22Rv1 (cell line): Measurements from ENCODE around the gene TCF23.
"Not testable (repeated sequence)": the region's sequence is repeated elsewhere in the genome, so short reads cannot be mapped to it uniquely, and the experiment has no call there.

Experiments
- H3K27ac ChIP-seq: fragments of 450-650 bp; 2 replicates; pipeline ENCODE4 v1.5.1; 2017
- ZFX ChIP-seq: fragments of 450-650 bp; IDR thresholded peaks from 2 replicates; pipeline ENCODE4 v1.6.1; 2017; ENCODE audit warnings: antibody characterized with exemption, borderline replicate concordance
- TF ChIP-seq, protein P1 (sequence below): fragments of 450-650 bp; IDR thresholded peaks from 2 replicates; pipeline ENCODE4 v1.5.1; 2017; ENCODE audit warnings: mild to moderate bottlenecking

TCF23 gene

DNA sequence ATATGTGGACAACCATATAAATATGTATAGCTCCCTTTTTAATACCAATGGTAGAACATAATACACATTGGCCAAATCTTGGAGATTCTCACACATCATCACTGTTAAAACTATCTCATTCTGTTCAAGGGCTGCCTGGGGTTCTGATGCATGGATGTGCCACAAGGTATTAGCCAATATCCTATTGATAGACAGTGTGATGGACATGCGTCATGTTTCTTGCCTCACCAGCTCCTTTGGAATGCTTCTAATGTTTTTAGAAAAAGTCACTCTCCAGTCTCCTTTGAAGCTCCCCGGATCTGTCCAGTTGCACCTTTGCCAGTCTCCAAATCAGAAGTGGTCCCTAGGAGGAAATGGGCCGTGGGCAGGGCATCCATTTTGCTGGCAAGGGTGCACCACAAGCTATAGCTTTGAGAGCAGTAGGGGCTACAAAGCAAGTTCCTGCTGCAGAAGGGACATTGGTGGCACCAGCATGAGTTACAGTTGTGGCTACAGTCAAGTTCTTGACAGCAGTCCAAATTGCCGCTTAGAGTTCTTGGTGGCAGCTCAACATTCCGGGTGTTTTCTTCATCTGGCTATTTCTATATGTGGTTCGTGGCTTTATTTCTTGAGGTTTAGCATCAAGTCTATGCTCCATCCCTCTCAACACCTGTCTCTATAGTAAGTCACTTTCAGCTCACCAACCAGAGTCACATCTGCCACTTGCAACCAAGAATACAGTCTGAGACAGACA is 38.0 kb downstream of the TCF23 start:
- no peak overlapping the region for H3K27ac ChIP-seq
- TF ChIP-seq, protein P1, sequence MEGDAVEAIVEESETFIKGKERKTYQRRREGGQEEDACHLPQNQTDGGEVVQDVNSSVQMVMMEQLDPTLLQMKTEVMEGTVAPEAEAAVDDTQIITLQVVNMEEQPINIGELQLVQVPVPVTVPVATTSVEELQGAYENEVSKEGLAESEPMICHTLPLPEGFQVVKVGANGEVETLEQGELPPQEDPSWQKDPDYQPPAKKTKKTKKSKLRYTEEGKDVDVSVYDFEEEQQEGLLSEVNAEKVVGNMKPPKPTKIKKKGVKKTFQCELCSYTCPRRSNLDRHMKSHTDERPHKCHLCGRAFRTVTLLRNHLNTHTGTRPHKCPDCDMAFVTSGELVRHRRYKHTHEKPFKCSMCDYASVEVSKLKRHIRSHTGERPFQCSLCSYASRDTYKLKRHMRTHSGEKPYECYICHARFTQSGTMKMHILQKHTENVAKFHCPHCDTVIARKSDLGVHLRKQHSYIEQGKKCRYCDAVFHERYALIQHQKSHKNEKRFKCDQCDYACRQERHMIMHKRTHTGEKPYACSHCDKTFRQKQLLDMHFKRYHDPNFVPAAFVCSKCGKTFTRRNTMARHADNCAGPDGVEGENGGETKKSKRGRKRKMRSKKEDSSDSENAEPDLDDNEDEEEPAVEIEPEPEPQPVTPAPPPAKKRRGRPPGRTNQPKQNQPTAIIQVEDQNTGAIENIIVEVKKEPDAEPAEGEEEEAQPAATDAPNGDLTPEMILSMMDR = no peak
- no peak for TF ChIP-seq ZFX

DNA sequence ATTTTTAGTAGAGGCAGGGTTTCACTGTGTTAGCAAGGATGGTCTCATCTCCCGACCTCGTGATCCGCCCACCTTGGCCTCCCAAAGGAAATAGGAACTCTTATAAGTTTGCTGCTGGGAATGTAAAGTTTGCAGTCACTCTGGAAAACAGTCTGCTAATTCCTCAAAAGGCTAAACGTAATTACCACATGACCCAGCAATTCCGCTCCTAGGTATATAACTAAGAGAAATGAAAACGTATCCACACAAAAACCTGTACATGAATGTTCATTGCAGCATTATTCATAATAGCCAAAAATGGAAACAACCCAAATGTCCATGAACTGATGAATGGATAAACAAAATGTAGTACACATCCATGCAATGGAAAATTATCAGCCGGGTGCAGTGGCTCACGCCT is 41.2 kb downstream of the TCF23 start:
- TF ChIP-seq, protein P1 = no peak
- TF ChIP-seq ZFX = no peak
- no peak overlapping the region for H3K27ac ChIP-seq

DNA sequence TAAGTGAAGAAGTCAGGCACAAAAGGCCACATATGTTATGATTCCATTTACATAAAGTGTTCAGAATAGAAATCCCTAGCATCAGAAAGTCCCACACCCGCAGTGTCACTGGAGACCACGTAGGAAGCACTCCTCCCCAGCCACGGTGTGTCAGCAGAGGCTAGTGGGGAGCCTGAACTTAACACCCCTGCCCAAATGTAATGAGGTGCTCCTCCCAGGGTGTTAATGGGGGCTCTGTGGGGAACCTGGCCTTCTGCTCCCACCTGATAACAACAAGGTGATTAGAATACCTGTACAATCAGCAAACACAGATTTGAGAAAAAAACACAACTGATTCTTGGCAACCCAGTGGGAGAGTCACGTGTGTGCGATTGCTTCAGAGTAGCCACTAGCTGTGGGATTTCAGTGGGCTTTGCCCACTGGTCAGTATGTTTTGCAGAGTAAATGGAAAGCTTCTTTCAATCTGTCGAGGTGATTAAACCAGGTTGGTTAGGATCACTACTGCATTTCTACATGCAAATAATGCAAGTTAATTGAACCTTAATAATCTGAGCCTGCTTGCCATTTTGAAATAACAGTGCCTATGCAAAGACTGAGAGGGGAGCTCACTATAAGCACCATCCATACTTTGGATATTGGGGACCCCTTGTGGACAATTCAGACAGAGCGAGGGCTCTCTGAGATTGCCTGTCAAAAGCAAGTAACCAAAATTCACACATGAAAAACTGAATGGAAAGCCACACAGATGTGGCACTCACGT is 42.4 kb downstream of the TCF23 start:
- no peak for TF ChIP-seq ZFX
- TF ChIP-seq, protein P1 = peak; percentile 25; the same call in 1 of the 2 replicates
- H3K27ac ChIP-seq = no peak overlapping the region

DNA sequence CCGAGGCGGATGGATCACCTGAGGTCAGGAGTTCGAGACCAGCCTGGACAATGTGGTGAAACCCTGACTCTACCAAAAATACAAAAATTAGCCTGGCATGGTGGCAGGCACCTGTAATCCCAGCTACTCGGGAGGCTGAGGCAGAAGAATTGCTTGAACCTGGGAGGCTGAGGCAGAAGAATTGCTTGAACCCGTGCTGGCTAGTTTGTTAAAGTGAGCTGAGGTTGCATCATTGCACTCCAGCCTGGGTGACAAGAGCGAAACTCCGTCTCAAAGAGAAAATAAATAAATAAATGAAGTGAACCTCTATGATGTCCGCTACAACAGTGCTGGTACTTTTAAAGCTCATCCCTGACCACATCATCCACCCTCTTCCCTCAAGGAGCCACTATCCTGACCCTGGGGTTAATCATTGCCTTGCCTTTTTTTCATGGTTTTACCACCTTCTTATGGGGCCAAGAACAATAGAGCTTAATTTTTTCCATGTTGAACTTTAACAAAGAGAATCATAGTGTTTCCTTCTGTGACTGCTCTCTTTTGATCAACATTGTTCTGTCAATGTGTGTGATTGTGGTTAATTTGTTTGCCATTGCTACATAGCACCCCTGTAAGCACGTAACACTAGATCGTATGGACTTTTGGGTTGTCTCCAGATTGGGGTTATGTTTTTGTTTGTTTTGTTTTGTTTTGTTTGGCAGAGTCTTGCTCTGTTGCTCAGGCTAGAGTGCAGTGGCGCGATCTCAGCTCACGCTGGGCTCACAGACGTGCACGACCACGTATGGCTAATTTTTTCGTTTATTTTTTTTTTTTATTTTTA is 45.9 kb downstream of the TCF23 start:
- no peak for TF ChIP-seq ZFX
- TF ChIP-seq, protein P1 = no peak
- H3K27ac ChIP-seq = no peak overlapping the region

DNA sequence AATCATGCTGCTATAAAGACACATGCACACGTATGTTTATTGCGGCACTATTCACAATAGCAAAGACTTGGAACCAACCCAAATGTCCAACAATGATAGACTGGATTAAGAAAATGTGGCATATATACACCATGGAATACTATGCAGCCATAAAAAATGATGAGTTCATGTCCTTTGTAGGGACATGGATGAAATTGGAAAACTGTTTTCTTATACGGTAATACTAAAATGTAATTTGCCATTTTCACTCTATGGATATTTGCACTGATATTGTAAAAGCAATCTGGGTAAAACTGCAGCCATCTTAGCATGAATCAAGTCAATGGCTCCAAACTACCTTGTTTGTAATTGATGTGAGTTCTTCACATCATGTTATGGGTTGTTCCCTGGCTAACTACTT is 47.0 kb downstream of the TCF23 start:
- H3K27ac ChIP-seq = not testable (repeated sequence)

DNA sequence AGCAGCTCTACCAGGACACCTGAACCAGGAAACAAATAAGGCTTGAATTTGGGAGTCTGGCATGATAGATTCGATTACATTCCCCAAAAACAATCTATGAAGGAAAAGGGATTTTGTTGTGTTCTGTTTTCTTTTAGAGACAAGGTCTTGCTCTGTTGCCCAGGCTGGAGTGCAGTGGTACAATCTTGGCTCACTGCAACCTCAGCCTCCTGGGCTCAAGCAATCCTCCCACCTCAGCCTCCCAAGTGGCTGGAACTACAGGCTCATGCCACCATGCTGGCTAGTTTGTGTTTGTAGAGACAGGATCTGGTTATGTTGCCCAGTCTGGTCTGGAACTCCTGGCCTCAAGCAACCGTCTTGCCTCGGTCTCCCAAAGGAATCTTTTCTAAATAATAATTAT is 49.3 kb downstream of the TCF23 start:
- H3K27ac ChIP-seq = not testable (repeated sequence)

DNA sequence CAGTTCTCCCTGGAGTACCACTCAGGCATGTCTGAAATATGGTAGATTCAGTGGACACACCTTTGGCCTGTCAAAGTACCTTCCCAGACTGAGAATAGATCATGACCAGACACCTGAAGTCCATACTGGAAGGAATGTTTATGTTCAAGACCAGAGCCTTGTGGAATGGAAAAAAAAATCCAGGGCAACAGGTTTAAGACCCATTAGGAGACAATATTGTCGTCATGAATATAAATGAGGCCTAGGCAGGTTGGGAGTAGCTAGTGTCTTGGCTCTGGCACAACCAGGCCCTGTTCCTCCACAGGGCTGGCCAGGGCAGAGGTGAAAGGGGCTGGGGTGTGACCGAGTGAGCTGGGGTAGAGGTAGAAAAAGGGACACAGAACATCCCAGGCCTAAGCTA is 49.8 kb downstream of the TCF23 start:
- no peak overlapping the region for H3K27ac ChIP-seq
- no peak for TF ChIP-seq ZFX
- TF ChIP-seq, protein P1 = no peak

DNA sequence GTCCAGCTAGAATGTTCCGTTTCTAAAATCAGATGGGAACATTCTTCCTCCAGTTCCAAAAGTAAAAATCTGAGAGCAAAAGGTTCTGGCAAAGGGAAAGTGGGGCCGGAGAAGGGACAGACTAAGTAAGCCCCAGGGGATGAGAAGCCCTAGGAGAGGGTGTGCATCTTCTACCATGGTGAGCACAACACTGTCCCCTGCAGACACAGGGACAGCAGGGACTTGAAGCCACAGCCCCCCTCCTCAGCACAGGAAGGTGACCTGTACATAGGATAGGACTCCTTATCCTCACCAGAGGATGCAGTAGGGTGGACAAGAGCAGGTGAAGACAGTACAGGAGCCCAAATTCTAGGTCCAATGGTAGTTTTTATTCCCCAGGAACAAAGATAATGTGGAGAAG is 50.4 kb downstream of the TCF23 start:
- no peak overlapping the region for H3K27ac ChIP-seq
- no peak for TF ChIP-seq ZFX
- TF ChIP-seq, protein P1 = no peak
